B cell (primary cell): ENCODE results near the gene FOXL2NB. TPM values are rescaled to one million over a fixed set of nuclear protein-coding genes. Genes with fewer than 3 reads are reported as not detected.

ENCODE experiments used
- ATAC-seq: fragments of 200-7000 bp; cut with Tn5 transposase; one replicate; pipeline ENCODE4 v1.10.0; 2021; ENCODE audit warnings: low read depth, mild to moderate bottlenecking, moderate number of reproducible peaks, moderate library complexity
- CTCF ChIA-PET: fragments of 350-600 bp; sonication (Branson Sonifier 250); formaldehyde crosslinking; loops from one replicate; lab custom pipeline; 2021; ENCODE audit warnings: antibody characterized with exemption, inconsistent platforms; lab: Charles Lee
- POLR2A ChIA-PET: fragments of 350-600 bp; sonication (Branson Sonifier 250); formaldehyde crosslinking; loops from one replicate; lab custom pipeline; 2021; ENCODE audit warnings: antibody characterized with exemption; lab: Charles Lee
- DNase-seq: peaks from one replicate; pipeline ENCODE4 v3.0.0; 2013
- H2AFZ ChIP-seq: 2 replicates; pipeline ENCODE4 v1.6.1; 2012; ENCODE audit warnings: mild to moderate bottlenecking, low read depth, low read length; ENCODE audit not compliant: insufficient read depth, poor library complexity, severe bottlenecking
- H3K27ac ChIP-seq, 2 donors: 1 replicate in 1 of 2; 2 replicates in 1 of 2; pipeline ENCODE4 v1.5.1; 2012 to 2013; ENCODE audit warnings: low read length in 2 of 2, mild to moderate bottlenecking in 2 of 2, moderate library complexity in 1 of 2
- H3K27me3 ChIP-seq, 4 experiments: fragments of 200-600 bp in 1 of 4; sonication (generic) in 1 of 4; replicated peaks in 1 of 4; 1 replicate in 2 of 4; 2 replicates in 2 of 4; pipeline versions ENCODE4 v1.6.1 to v1.7.0; 2013 to 2016; ENCODE audit warnings: low read length in 3 of 4, mild to moderate bottlenecking in 2 of 4, mixed read lengths in 1 of 4, moderate library complexity in 1 of 4; ENCODE audit not compliant: insufficient read depth in 4 of 4, control insufficient read depth in 3 of 4; ENCODE audit errors: control extremely low read depth in 1 of 4
- H3K36me3 ChIP-seq, 2 experiments: replicated peaks in 1 of 2; 1 replicate in 1 of 2; 2 replicates in 1 of 2; pipeline versions ENCODE4 v1.6.1 to v1.7.1; 2013; ENCODE audit warnings: low read length in 1 of 2; ENCODE audit not compliant: insufficient read depth in 2 of 2, control insufficient read depth in 1 of 2; ENCODE audit errors: control extremely low read depth in 1 of 2, extremely low read depth in 1 of 2
- H3K4me1 ChIP-seq, 2 donors: fragments of 200-600 bp in 1 of 2; sonication (generic) in 1 of 2; 1 replicate in 1 of 2; 2 replicates in 1 of 2; pipeline versions ENCODE4 v1.5.1 to v1.6.1; 2013 to 2017; ENCODE audit warnings: low read length in 2 of 2; ENCODE audit not compliant: control insufficient read depth in 2 of 2, insufficient read depth in 2 of 2
- H3K4me2 ChIP-seq: replicated peaks from 2 replicates; pipeline ENCODE3; 2012; ENCODE audit warnings: mild to moderate bottlenecking, low read depth, low read length; ENCODE audit not compliant: poor library complexity, severe bottlenecking
- H3K4me3 ChIP-seq, 5 experiments: fragments of 200-600 bp in 1 of 5; sonication (generic) in 1 of 5; 1 replicate in 3 of 5; 2 replicates in 2 of 5; pipeline versions ENCODE4 v1.5.1 to v1.7.0; 2011 to 2016; ENCODE audit warnings: low read length in 4 of 5, mild to moderate bottlenecking in 4 of 5, low read depth in 2 of 5, control low read depth in 1 of 5, moderate library complexity in 1 of 5; ENCODE audit not compliant: insufficient read depth in 1 of 5; ENCODE audit errors: control extremely low read depth in 1 of 5, extremely low read depth in 1 of 5
- H3K79me2 ChIP-seq: fragments of 200-600 bp; sonication (generic); one replicate; pipeline ENCODE4 v1.6.0; 2016; ENCODE audit warnings: low read length; ENCODE audit not compliant: control insufficient read depth, insufficient read depth
- H3K9ac ChIP-seq: fragments of 200-600 bp; sonication (generic); 2 replicates; pipeline ENCODE4 v1.6.1; 2017; ENCODE audit warnings: mild to moderate bottlenecking, low read length, moderate library complexity
- H3K9me3 ChIP-seq, 3 donors: one replicate each; pipeline versions ENCODE4 v1.6.1 to v1.7.1; 2013; ENCODE audit warnings: low read length in 2 of 3; ENCODE audit not compliant: control insufficient read depth in 2 of 3, insufficient read depth in 1 of 3; ENCODE audit errors: control extremely low read depth in 1 of 3
- H4K20me1 ChIP-seq: 2 replicates; pipeline ENCODE4 v1.6.0; 2012; ENCODE audit warnings: mild to moderate bottlenecking, low read length; ENCODE audit not compliant: insufficient read depth, control insufficient read depth, poor library complexity, severe bottlenecking
- H3K27ac Mint-ChIP-seq: one replicate; pipeline ENCODE4 v1.8.0; 2021; ENCODE audit warnings: mixed read lengths
- H3K27me3 Mint-ChIP-seq: one replicate; pipeline ENCODE4 v1.8.0; 2021; ENCODE audit warnings: mixed read lengths
- H3K4me1 Mint-ChIP-seq: one replicate; pipeline ENCODE4 v1.8.0; 2021; ENCODE audit warnings: mixed read lengths
- H3K4me3 Mint-ChIP-seq: one replicate; pipeline ENCODE4 v1.8.0; 2021; ENCODE audit warnings: mixed read lengths
- H3K9me3 Mint-ChIP-seq: one replicate; pipeline ENCODE4 v1.8.0; 2022; ENCODE audit warnings: mixed read lengths; ENCODE audit not compliant: insufficient read depth
- EZH2 ChIP-seq: IDR thresholded peaks from 2 replicates; pipeline ENCODE4 v1.6.1; 2012; ENCODE audit warnings: borderline replicate concordance, low read depth, mild to moderate bottlenecking, moderate library complexity, low read length; ENCODE audit not compliant: insufficient read depth, poor library complexity, severe bottlenecking
- WGBS: methylation state at CpG from one replicate; pipeline ENCODE4 v1.1.5; 2013; ENCODE audit warnings: missing lambda C conversion rate; ENCODE audit not compliant: insufficient coverage; 5-methylcytosine and 5-hydroxymethylcytosine counted together
- intact Hi-C: fragments of 100-400 bp; cut with micrococcal nuclease; formaldehyde crosslinking; loops from one replicate; pipeline ENCODE4 v1.10.0; 2022
- polyA plus RNA-seq: library from polyadenylated mRNA; depleted of rRNA; stranded (reverse); fragments of >200 nt; gene quantifications from 2 replicates; pipeline ENCODE4 v1.2.3, GENCODE V29; 2012
- total RNA-seq, 2 donors: library from RNA; stranded (reverse); fragments of 120-200 nt in 1 of 2; gene quantifications; 1 replicate in 1 of 2; 2 replicates in 1 of 2; pipeline versions ENCODE4 v1.2.3 to v1.2.4, GENCODE V29; 2013 to 2022
- TF ChIP-seq, protein P1 (sequence below): fragments of 200-600 bp; IDR thresholded peaks from one replicate; pipeline ENCODE4 v1.8.0; 2022; ENCODE audit warnings: antibody characterized with exemption, mild to moderate bottlenecking

The FOXL2NB gene
- total and polyA plus RNA-seq, 2 donors (not counting 1 experiment from before 2014, with no cell fraction given) = not detected

DNA sequence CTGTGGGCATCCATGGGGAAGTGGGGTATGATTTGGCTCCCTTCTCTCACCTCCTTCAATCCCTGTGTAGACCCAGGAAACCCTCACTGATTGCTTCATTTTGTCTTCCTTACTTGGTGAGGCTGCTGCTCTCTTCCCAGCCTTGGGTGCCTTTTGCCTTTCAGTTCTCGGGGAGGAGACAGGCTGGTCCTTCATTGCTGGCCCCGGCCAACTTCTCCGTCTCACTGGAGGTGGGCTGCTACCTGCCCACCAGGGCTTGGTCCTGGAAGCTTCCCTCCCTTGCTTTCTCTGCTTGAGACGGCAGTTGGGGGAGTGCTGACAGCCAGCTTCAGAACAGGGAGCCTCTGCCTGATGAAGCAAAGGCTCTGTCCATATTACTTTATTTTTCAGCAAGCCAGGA, 4.7 kb upstream of the FOXL2NB start:
- Histone ChIP-seq H3K36me3 (no peaks in the 10 kb centered on the region), H3K27me3 (peaks cover 2 to 94% (median 77%) of the 10 kb centered on the region in 4 experiments), H3K4me1 (peaks cover 59 to 74% of the 10 kb centered on the region in 2 donors), H2AFZ (no peak overlapping the region), H3K9ac (no peak overlapping the region), H3K4me2 (no peak overlapping the region), H3K4me3 (no peak overlapping the region), H3K79me2 (no peaks in the 10 kb centered on the region), H3K9me3 (peaks cover 0 to 62% (median 0%) of the 10 kb centered on the region in 3 donors), H3K27ac (no peak overlapping the region), H4K20me1 (no peaks in the 10 kb centered on the region)
- WGBS = 71% methylated on average over 3 of the region's 4 CpGs
- ChIA-PET CTCF (interaction anchor here (2.4 kb wide), 1 partner anchor 27 kb away, joined by 9 read pairs; no protein-coding TSS in a partner anchor), POLR2A (interaction anchor here (0.7 kb wide), 1 partner anchor 755 kb away, joined by 3 read pairs; the partner anchor contains the start of gene ARMC8)
- Mint-ChIP-seq H3K27me3 (peaks cover 63% of the 10 kb centered on the region), H3K27ac (no peak overlapping the region), H3K9me3 (no peaks in the 10 kb centered on the region), H3K4me1 (peaks cover 43% of the 10 kb centered on the region), H3K4me3 (no peak overlapping the region)
- ATAC-seq = no peak
- intact Hi-C loops = no loop called here
- no peak for DNase-seq
- TF ChIP-seq, protein P1, sequence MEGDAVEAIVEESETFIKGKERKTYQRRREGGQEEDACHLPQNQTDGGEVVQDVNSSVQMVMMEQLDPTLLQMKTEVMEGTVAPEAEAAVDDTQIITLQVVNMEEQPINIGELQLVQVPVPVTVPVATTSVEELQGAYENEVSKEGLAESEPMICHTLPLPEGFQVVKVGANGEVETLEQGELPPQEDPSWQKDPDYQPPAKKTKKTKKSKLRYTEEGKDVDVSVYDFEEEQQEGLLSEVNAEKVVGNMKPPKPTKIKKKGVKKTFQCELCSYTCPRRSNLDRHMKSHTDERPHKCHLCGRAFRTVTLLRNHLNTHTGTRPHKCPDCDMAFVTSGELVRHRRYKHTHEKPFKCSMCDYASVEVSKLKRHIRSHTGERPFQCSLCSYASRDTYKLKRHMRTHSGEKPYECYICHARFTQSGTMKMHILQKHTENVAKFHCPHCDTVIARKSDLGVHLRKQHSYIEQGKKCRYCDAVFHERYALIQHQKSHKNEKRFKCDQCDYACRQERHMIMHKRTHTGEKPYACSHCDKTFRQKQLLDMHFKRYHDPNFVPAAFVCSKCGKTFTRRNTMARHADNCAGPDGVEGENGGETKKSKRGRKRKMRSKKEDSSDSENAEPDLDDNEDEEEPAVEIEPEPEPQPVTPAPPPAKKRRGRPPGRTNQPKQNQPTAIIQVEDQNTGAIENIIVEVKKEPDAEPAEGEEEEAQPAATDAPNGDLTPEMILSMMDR = no peak
- no peak for TF ChIP-seq EZH2

DNA sequence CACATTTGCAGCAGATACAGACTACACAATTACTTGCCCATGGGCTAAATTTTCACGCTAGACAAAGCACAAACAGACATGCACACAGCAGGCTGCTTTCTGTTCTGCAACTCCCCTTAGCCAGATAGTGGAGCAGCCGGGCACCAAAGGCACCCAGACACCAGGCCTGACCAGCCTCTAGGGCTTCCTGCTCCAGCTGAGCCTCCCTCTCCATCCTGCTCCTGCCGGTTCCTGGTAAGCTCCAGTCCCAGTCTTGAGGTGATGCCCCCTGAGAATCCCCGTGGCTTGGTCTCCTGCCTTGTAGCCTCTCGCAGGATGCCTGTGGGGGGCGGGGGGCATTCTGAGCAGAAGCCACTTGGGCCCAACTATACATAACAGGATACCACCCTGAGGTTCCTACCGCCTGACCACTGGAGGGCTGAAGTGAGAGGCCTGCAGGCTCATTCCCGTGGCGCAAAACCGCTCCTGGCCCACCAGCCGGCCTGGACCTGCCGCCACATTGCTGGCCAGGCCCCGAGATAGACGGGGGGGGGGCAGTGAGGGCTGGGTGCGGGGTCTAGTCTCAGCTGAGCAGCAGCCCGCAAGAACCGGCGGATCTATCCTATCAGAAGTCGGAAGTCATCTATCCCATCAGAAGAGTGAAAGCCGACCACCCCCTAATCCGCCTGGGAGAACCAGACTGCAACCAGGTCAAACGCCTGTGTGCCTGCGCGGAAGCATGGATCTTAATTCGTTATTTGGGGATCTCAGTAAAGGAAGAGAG, 4.0 kb upstream of the FOXL2NB start:
- H2AFZ ChIP-seq = no peak overlapping the region
- H3K4me1 Mint-ChIP-seq = peaks cover 43% of the 10 kb centered on the region
- no peaks in the 10 kb centered on the region for H4K20me1 ChIP-seq
- H3K27ac Mint-ChIP-seq = no peak overlapping the region
- intact Hi-C loops = no loop called here
- CTCF ChIA-PET = no interaction called here
- H3K4me2 ChIP-seq = no peak overlapping the region
- ATAC-seq = no peak
- peaks cover 2 to 94% (median 73%) of the 10 kb centered on the region in 4 experiments for H3K27me3 ChIP-seq
- H3K36me3 ChIP-seq = no peaks in the 10 kb centered on the region
- no peak overlapping the region for H3K4me3 Mint-ChIP-seq
- peaks cover 67% of the 10 kb centered on the region for H3K27me3 Mint-ChIP-seq
- H3K27ac ChIP-seq = no peak overlapping the region
- no peaks in the 10 kb centered on the region for H3K79me2 ChIP-seq
- POLR2A ChIA-PET = interaction anchor here (0.7 kb wide), 1 partner anchor 756 kb away, joined by 3 read pairs; the partner anchor contains the start of gene ARMC8
- H3K9ac ChIP-seq = no peak overlapping the region
- 21% methylated on average over 15 of the region's 25 CpGs for WGBS
- H3K9me3 ChIP-seq = peaks cover 0 to 55% (median 0%) of the 10 kb centered on the region in 3 donors
- peaks cover 52 to 70% of the 10 kb centered on the region in 2 donors for H3K4me1 ChIP-seq
- TF ChIP-seq, protein P1 = no peak
- TF ChIP-seq EZH2 = no peak
- no peaks in the 10 kb centered on the region for H3K9me3 Mint-ChIP-seq
- H3K4me3 ChIP-seq = no peak overlapping the region
- DNase-seq = no peak
